Activated naive CD4-positive, alpha-beta T cell treated with anti-CD3 and anti-CD28 coated beads, Interleukin-2, amount 50 U/mL, for 24 hours (primary cell): ENCODE results near the gene FAM217A.
"Not testable (repeated sequence)": the region's sequence is repeated elsewhere in the genome, so short reads cannot be mapped to it uniquely, and the experiment has no call there.

Experiments used
- H3K27ac Mint-ChIP-seq: one replicate; pipeline ENCODE4 v1.8.0; 2021; ENCODE audit warnings: mild to moderate bottlenecking, mixed read lengths
- H3K27me3 Mint-ChIP-seq: one replicate; pipeline ENCODE4 v1.8.0; 2021; ENCODE audit warnings: mixed read lengths
- H3K36me3 Mint-ChIP-seq: one replicate; pipeline ENCODE4 v1.8.0; 2021; ENCODE audit warnings: mixed read lengths
- H3K4me1 Mint-ChIP-seq: one replicate; pipeline ENCODE4 v1.8.0; 2021; ENCODE audit warnings: mixed read lengths
- H3K4me3 Mint-ChIP-seq: one replicate; pipeline ENCODE4 v1.8.0; 2021; ENCODE audit warnings: mild to moderate bottlenecking, mixed read lengths
- H3K9me3 Mint-ChIP-seq: one replicate; pipeline ENCODE4 v1.8.0; 2021; ENCODE audit warnings: mixed read lengths

FAM217A gene

DNA sequence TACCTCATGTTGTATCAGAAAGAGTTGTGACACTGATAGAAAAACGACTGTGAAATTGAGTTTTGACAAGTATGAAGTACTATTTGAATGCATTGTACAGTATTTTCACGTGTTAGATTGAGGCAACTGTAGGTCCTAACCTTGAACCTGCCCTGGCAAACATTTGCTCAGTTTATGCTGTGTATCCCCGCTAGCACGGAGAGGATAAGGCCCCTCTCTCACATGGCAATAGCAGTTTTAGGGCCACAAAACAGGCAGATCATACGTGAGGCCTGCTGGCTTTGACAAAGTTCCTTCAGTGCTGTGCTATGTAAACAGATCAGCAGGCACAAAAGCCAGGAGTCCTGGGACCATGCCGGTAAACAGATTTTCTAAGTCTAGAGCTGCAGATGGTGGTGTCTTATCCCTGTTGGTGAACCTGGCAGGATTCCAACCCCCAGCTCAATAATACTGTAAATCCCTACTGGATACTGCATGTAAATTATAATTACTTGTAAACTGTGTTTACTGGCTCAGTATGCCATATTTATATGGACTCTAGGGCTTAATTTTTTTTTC lies 23.8 kb upstream of the FAM217A start:
- Mint-ChIP-seq H3K27me3 (no peaks in the 10 kb centered on the region), H3K36me3 (no peaks in the 10 kb centered on the region), H3K9me3 (no peaks in the 10 kb centered on the region), H3K4me1 (no peaks in the 10 kb centered on the region), H3K4me3 (no peak overlapping the region), H3K27ac (no peak overlapping the region)

DNA sequence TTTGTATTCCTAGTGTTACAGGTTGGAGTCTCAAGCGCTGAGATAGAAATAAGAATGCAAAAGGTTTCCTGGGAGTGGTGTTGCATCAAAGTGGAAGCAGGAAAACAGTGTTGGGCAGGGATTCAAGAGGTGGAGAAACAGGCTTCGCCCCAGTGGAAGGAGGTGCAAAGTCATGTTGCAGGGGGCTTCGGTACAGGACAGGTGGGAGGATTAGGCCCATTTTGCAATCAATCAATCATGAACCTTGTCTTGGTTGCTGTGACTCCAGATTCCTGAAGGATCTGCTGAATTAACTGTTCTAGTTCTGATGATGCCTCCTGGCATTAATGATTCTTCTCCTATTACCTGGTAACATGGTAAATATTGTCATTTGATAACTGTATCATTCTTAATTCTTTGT lies 22.4 kb upstream of the FAM217A start:
- H3K36me3 Mint-ChIP-seq: no peaks in the 10 kb centered on the region
- H3K27me3 Mint-ChIP-seq: no peaks in the 10 kb centered on the region
- H3K27ac Mint-ChIP-seq: no peak overlapping the region
- no peaks in the 10 kb centered on the region for H3K9me3 Mint-ChIP-seq
- H3K4me1 Mint-ChIP-seq: no peaks in the 10 kb centered on the region
- no peak overlapping the region for H3K4me3 Mint-ChIP-seq

GRCh38 chr6:4100655-4101054 lies 21.7 kb upstream of the FAM217A start:
- H3K4me3 Mint-ChIP-seq: no peak overlapping the region
- no peaks in the 10 kb centered on the region for H3K27me3 Mint-ChIP-seq
- no peaks in the 10 kb centered on the region for H3K36me3 Mint-ChIP-seq
- no peaks in the 10 kb centered on the region for H3K4me1 Mint-ChIP-seq
- no peak overlapping the region for H3K27ac Mint-ChIP-seq
- H3K9me3 Mint-ChIP-seq: no peaks in the 10 kb centered on the region

DNA sequence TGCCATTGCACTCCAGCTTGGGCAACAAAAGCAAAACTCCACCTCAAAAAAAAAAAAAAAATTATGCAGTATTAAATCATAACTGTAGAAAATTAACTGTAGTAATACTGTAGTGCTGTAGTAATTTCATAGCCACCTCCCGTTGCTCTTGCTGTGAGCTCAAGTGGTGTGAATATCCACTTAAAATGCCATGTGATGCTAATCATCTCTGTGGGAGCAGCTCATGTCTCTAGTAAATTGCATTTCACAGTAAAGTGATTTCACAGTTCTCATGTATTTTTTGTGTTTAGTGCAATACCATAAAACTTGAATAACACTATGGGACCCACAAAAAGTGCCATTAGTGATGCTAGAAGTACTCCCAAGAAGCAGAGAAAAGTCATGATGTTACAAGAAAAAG lies 14.4 kb upstream of the FAM217A start:
- H3K27me3 Mint-ChIP-seq: no peaks in the 10 kb centered on the region
- no peak overlapping the region for H3K27ac Mint-ChIP-seq
- no peak overlapping the region for H3K4me3 Mint-ChIP-seq
- H3K9me3 Mint-ChIP-seq: no peaks in the 10 kb centered on the region
- H3K4me1 Mint-ChIP-seq: no peaks in the 10 kb centered on the region
- H3K36me3 Mint-ChIP-seq: no peaks in the 10 kb centered on the region

GRCh38 chr6:4091941-4092340 lies 13.0 kb upstream of the FAM217A start:
- no peaks in the 10 kb centered on the region for H3K27me3 Mint-ChIP-seq
- no peaks in the 10 kb centered on the region for H3K4me1 Mint-ChIP-seq
- H3K4me3 Mint-ChIP-seq: no peak overlapping the region
- H3K9me3 Mint-ChIP-seq: no peaks in the 10 kb centered on the region
- no peaks in the 10 kb centered on the region for H3K36me3 Mint-ChIP-seq
- H3K27ac Mint-ChIP-seq: no peak overlapping the region

DNA sequence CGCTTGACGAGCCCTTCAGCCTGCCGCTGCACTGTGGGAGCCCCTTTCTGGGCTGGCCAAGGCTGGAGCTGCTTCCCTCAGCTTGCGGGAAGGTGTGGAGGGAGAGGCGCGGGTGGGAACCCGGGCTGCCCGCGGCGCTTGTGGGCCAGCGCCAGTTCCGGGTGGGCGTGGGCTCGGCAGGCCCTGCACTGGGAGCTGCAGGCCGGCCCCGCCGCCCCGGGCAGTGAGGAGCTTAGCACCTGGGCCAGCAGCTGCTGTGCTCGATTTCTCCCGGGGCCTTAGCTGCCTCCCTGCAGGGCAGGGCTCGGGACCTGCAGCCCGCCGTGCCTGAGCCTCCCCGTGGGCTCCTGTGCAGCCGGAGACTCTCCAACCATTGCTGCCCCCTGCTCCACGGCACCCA lies 11.1 kb upstream of the FAM217A start:
- not testable (repeated sequence) for H3K27ac Mint-ChIP-seq, H3K4me3 Mint-ChIP-seq, H3K36me3 Mint-ChIP-seq, H3K9me3 Mint-ChIP-seq, H3K27me3 Mint-ChIP-seq, H3K4me1 Mint-ChIP-seq

GRCh38 chr6:4088704-4089103 lies 9.8 kb upstream of the FAM217A start:
- H3K27me3 Mint-ChIP-seq: no peaks in the 10 kb centered on the region
- H3K36me3 Mint-ChIP-seq: no peaks in the 10 kb centered on the region
- no peak overlapping the region for H3K4me3 Mint-ChIP-seq
- no peaks in the 10 kb centered on the region for H3K4me1 Mint-ChIP-seq
- H3K9me3 Mint-ChIP-seq: no peaks in the 10 kb centered on the region
- H3K27ac Mint-ChIP-seq: no peak overlapping the region

DNA sequence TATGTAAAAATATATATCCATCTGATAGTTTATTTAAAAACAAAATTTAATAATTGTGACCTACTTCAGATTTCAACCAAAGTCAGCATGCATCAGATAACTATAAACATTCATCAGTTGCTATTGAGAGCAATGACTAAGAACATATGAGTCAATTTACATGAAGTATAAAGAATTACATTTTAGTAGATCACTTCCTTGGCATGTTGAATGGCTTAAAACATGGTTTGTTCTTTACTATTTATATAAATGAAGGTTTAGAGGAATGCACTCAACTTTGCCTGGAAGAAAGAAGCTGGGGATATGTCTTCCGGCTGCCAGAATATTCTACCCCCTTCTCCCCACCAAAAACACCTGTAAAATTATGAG lies 6.4 kb upstream of the FAM217A start:
- Mint-ChIP-seq H3K4me3 (no peak overlapping the region), H3K9me3 (no peaks in the 10 kb centered on the region), H3K4me1 (no peaks in the 10 kb centered on the region), H3K27ac (no peak overlapping the region), H3K36me3 (no peaks in the 10 kb centered on the region), H3K27me3 (no peaks in the 10 kb centered on the region)

GRCh38 chr6:4084444-4085331 lies 5.8 kb upstream of the FAM217A start:
- peaks cover under 1% of the 10 kb centered on the region for H3K27me3 Mint-ChIP-seq
- H3K4me1 Mint-ChIP-seq: no peaks in the 10 kb centered on the region
- no peaks in the 10 kb centered on the region for H3K36me3 Mint-ChIP-seq
- H3K27ac Mint-ChIP-seq: no peak overlapping the region
- H3K9me3 Mint-ChIP-seq: no peaks in the 10 kb centered on the region
- H3K4me3 Mint-ChIP-seq: no peak overlapping the region

DNA sequence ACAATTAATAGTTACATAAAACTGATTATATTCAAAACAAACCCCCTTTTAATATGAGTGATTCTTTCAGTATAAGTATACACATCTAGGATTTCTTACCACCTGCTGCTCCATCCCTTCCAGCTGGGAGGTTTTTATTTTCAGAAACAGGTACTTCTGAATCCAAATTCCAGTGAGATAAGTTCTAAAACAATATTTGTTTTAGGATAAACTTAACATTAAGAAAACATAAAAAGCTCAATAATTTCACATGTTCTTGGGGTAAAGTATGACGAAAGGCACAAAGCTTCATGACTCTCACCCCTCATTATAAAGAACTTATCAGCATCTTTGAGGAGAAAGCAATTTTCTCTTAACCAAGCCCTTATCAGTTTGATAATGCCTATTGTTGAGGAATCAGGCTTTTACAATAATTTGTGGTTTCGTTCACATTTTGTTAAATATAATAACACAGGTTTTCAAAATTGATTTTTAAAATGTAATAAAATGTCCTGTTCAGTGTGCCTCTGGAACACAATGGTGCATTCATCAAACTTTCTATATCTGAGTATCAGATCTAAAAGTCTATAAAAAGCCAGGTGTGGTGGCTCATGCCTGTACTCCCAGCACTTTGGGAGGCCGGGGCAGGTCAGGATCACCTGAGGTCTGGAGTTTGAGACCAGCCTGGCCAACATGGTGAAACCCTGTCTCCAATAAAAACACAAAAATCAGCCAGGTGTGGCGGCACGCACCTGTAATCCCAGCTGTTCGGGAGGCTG lies 4.3 kb downstream of the FAM217A start:
- Mint-ChIP-seq H3K4me3 (no peak overlapping the region), H3K27ac (no peak overlapping the region), H3K4me1 (no peaks in the 10 kb centered on the region), H3K9me3 (no peaks in the 10 kb centered on the region), H3K27me3 (peaks cover 10% of the 10 kb centered on the region), H3K36me3 (no peaks in the 10 kb centered on the region)

- H3K9me3 Mint-ChIP-seq: no peaks in the 10 kb centered on the region
- no peaks in the 10 kb centered on the region for H3K36me3 Mint-ChIP-seq
- no peak overlapping the region for H3K27ac Mint-ChIP-seq
- H3K4me1 Mint-ChIP-seq: no peaks in the 10 kb centered on the region
- H3K27me3 Mint-ChIP-seq: no peaks in the 10 kb centered on the region
- H3K4me3 Mint-ChIP-seq: no peak overlapping the region
Observed at GRCh38 chr6:4071330-4071729, 7.6 kb downstream of the FAM217A start.

- Mint-ChIP-seq H3K36me3 (no peaks in the 10 kb centered on the region), H3K27me3 (no peaks in the 10 kb centered on the region), H3K4me3 (no peak overlapping the region), H3K9me3 (no peaks in the 10 kb centered on the region), H3K27ac (no peak overlapping the region), H3K4me1 (no peaks in the 10 kb centered on the region)
Observed at GRCh38 chr6:4069199-4069598, 9.7 kb downstream of the FAM217A start.

DNA sequence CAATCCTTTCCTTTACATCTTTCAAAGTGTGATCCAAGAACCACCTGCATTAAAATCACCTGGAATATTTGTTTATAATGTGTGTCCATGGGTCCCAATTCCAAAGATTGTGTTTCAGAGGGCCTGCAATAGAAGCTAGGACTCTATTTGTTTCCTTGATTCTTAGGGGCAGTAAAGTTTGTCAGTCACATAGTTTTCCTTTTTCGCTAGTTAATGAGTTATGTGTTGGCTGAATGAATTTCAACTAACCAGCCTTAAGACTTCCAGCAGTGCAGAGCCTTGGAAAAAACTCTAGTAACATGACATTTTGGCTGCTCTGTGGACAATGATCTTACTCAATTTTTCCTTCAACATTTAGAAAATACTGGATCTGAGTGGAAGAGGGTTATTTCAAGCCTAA lies 11.3 kb downstream of the FAM217A start:
- H3K9me3 Mint-ChIP-seq: no peaks in the 10 kb centered on the region
- H3K27ac Mint-ChIP-seq: peak overlapping the region; percentile 12
- H3K27me3 Mint-ChIP-seq: no peaks in the 10 kb centered on the region
- no peaks in the 10 kb centered on the region for H3K4me1 Mint-ChIP-seq
- H3K36me3 Mint-ChIP-seq: peaks cover 2% of the 10 kb centered on the region
- H3K4me3 Mint-ChIP-seq: no peak overlapping the region

GRCh38 chr6:4066029-4066755 lies 12.7 kb downstream of the FAM217A start:
- peaks cover 2% of the 10 kb centered on the region for H3K36me3 Mint-ChIP-seq
- H3K27ac Mint-ChIP-seq: no peak overlapping the region
- H3K4me3 Mint-ChIP-seq: no peak overlapping the region

GRCh38 chr6:4059115-4059777 lies 19.7 kb downstream of the FAM217A start:
- Mint-ChIP-seq H3K9me3 (no peaks in the 10 kb centered on the region), H3K4me3 (peak overlapping the region; percentile 73), H3K27me3 (no peaks in the 10 kb centered on the region), H3K27ac (peak overlapping the region; percentile 90), H3K4me1 (peaks cover 31% of the 10 kb centered on the region), H3K36me3 (peaks cover 16% of the 10 kb centered on the region)

More at GRCh38 chr6:4066029-4066755, 12.7 kb downstream of the FAM217A start:
- H3K9me3 Mint-ChIP-seq: no peaks in the 10 kb centered on the region
- H3K27me3 Mint-ChIP-seq: no peaks in the 10 kb centered on the region
- no peaks in the 10 kb centered on the region for H3K4me1 Mint-ChIP-seq
